RPMI7951 (cell line): Measurements from ENCODE around the gene FEZF2. TPM values are rescaled to one million over a fixed set of nuclear protein-coding genes. Genes with fewer than 3 reads are reported as not detected.

Experiments
- DNase-seq: peaks from one replicate; pipeline ENCODE4 v3.0.0-alpha.2; 2012; ENCODE audit warnings: low read depth
- total RNA-seq: library from RNA; depleted of rRNA; stranded (reverse); fragments of >200 nt; shearing (Covaris generic); gene quantifications from 2 replicates; pipeline ENCODE4 v1.2.3, GENCODE V29; 2014

FEZF2 gene
- total RNA-seq, 1 experiment from 2014 or later = not detected

- peak; percentile 22 for DNase-seq
These were observed 40.5 kb downstream of the FEZF2 start for GRCh38 chr3:62332835-62333244.

- DNase-seq = no peak
These were observed 41.3 kb downstream of the FEZF2 start for GRCh38 chr3:62332017-62332416.

GRCh38 chr3:62329971-62330370 lies 43.4 kb downstream of the FEZF2 start:
- no peak for DNase-seq

GRCh38 chr3:62325896-62326295 lies 47.5 kb downstream of the FEZF2 start:
- no peak for DNase-seq

GRCh38 chr3:62323241-62323640 lies 50.1 kb downstream of the FEZF2 start:
- DNase-seq = no peak
